ENCODE data around the gene TMEM184C. TPM values are rescaled to one million over a fixed set of nuclear protein-coding genes. Genes with fewer than 3 reads are reported as not detected.

The TMEM184C gene
- total RNA-seq, 1 experiment from 2014 or later = 43.8 TPM

DNA sequence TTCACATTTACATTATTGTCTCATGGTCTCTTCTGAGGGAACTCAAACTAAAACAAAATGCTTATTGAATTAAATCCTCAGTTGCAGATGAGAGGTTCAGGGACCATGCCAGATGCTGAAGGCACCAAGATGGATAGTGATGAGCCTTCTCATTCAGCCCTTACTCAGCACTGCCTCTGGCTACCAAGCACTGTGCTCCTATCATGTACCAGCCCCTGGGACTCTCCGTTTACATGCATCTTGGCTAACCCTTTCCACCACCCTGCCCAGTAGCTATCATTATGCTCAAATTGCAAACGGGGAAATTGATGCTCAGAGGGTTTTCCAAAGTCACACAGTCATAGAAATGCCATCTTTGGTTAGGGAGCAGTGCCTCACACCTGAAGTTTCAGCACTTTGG lies 22.6 kb upstream of the TMEM184C start:
- H3T11ph ChIP-seq (ENCODE audit: low read length) = no peak overlapping the region
- H2BK12ac ChIP-seq (ENCODE audit: insufficient read length, low read depth, low read length) = no peak overlapping the region
- H3K4ac ChIP-seq (ENCODE audit: low read depth, low read length) = no peak overlapping the region

More for the DNA sequence above, 22.6 kb upstream of the TMEM184C start:
- H4K8ac ChIP-seq (replicated peaks; ENCODE audit: insufficient read length, low read depth, low read length) = no peak overlapping the region
- H2BK20ac ChIP-seq (ENCODE audit: low read depth, low read length, poor library complexity, severe bottlenecking) = no peak overlapping the region
- H3K27ac Mint-ChIP-seq = no peak overlapping the region
- H3K9ac ChIP-seq (ENCODE audit: extremely low read depth, insufficient read length, low read length) = no peak overlapping the region
- H2BK15ac ChIP-seq (ENCODE audit: low read depth, low read length) = no peak overlapping the region
- TF ChIP-seq, protein P1, sequence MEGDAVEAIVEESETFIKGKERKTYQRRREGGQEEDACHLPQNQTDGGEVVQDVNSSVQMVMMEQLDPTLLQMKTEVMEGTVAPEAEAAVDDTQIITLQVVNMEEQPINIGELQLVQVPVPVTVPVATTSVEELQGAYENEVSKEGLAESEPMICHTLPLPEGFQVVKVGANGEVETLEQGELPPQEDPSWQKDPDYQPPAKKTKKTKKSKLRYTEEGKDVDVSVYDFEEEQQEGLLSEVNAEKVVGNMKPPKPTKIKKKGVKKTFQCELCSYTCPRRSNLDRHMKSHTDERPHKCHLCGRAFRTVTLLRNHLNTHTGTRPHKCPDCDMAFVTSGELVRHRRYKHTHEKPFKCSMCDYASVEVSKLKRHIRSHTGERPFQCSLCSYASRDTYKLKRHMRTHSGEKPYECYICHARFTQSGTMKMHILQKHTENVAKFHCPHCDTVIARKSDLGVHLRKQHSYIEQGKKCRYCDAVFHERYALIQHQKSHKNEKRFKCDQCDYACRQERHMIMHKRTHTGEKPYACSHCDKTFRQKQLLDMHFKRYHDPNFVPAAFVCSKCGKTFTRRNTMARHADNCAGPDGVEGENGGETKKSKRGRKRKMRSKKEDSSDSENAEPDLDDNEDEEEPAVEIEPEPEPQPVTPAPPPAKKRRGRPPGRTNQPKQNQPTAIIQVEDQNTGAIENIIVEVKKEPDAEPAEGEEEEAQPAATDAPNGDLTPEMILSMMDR (conservative IDR thresholded peaks at IDR 0.05) = no peak
- H3K36me3 Mint-ChIP-seq (ENCODE audit: insufficient read depth in 1 of 3, low read depth in 3 of 3) = no peaks in the 10 kb centered on the region
- H3K79me1 ChIP-seq (ENCODE audit: insufficient read depth, low read depth, low read length, poor library complexity, severe bottlenecking) = no peaks in the 10 kb centered on the region
- no peak overlapping the region for H4K91ac ChIP-seq (ENCODE audit: insufficient read length, low read depth, low read length)
- no peak overlapping the region for H3K4me2 ChIP-seq (ENCODE audit: insufficient read depth, insufficient read length, low read length)
- H2AK5ac ChIP-seq (ENCODE audit: insufficient read length, low read length) = no peak overlapping the region
- no peak overlapping the region for H2BK5ac ChIP-seq (ENCODE audit: insufficient read length, low read length)
- peaks cover 4% of the 10 kb centered on the region for H3K4me1 ChIP-seq (ENCODE audit: insufficient read depth, low read length)
- H3K4me1 Mint-ChIP-seq = peaks cover 4 to 8% of the 10 kb centered on the region in 2 experiments
- no peak for DNase-seq
- H3K27ac ChIP-seq (ENCODE audit: insufficient read length, low read depth, low read length) = no peak overlapping the region
- H3K9me3 ChIP-seq (ENCODE audit: control insufficient read depth, low read depth, low read length) = no peaks in the 10 kb centered on the region
- H3K18ac ChIP-seq (ENCODE audit: insufficient read length, low read depth, low read length) = no peak overlapping the region
- H3K27me3 Mint-ChIP-seq (ENCODE audit: low read depth) = no peaks in the 10 kb centered on the region
- no peaks in the 10 kb centered on the region for H4K20me1 ChIP-seq (ENCODE audit: control insufficient read depth, insufficient read depth, insufficient read length)
- H3K79me2 ChIP-seq (ENCODE audit: insufficient read depth, low read length) = no peaks in the 10 kb centered on the region
- no peak overlapping the region for H4K5ac ChIP-seq (ENCODE audit: insufficient read length, low read depth, low read length)
- no peaks in the 10 kb centered on the region for H3K23me2 ChIP-seq (ENCODE audit: insufficient read length, low read depth, low read length, poor library complexity, severe bottlenecking)
- WGBS (ENCODE audit: extremely low coverage, insufficient read length, low lambda C conversion rate) = no CpG with 5 or more reads among the region's 2 CpGs
- no peaks in the 10 kb centered on the region for H3K9me3 Mint-ChIP-seq
- no peak overlapping the region for H3K14ac ChIP-seq (ENCODE audit: insufficient read depth, low read length)
- H3K27me3 ChIP-seq (ENCODE audit: insufficient read depth, low read length) = no peaks in the 10 kb centered on the region
- no peak overlapping the region for H3K4me3 Mint-ChIP-seq
- no peak overlapping the region for H3K23ac ChIP-seq (ENCODE audit: insufficient read length, low read depth, low read length)
- H2BK120ac ChIP-seq (ENCODE audit: low read depth, low read length, poor library complexity, severe bottlenecking) = no peak overlapping the region
- no peak overlapping the region for H2AFZ ChIP-seq (ENCODE audit: low read length)
- H3K56ac ChIP-seq (ENCODE audit: insufficient read length, low read depth, low read length) = no peak overlapping the region
